H9 (cell line): Measurements from ENCODE around the gene CHRM4. TPM values are rescaled to one million over a fixed set of nuclear protein-coding genes. Genes with fewer than 3 reads are reported as not detected.

Source experiments
- DNase-seq: peaks from one replicate; pipeline ENCODE4 v3.0.0-alpha.2; 2017
- H2AFZ ChIP-seq: one replicate; pipeline ENCODE4 v1.6.1; 2013; ENCODE audit warnings: mild to moderate bottlenecking, low read length, control low read depth, moderate library complexity
- H2AK5ac ChIP-seq: 2 replicates; pipeline ENCODE4 v1.6.1; 2013; ENCODE audit warnings: low read length, control low read depth, mixed read lengths; ENCODE audit not compliant: insufficient read length
- H2BK120ac ChIP-seq: one replicate; pipeline ENCODE4 v1.6.1; 2013; ENCODE audit warnings: low read depth, mild to moderate bottlenecking, low read length, control low read depth, inconsistent platforms; ENCODE audit not compliant: poor library complexity, severe bottlenecking
- H2BK12ac ChIP-seq: 2 replicates; pipeline ENCODE4 v1.6.1; 2013; ENCODE audit warnings: low read length, control low read depth, mixed read lengths, low read depth; ENCODE audit not compliant: insufficient read length
- H2BK15ac ChIP-seq: 2 replicates; pipeline ENCODE4 v1.6.1; 2013; ENCODE audit warnings: low read depth, low read length, control low read depth
- H2BK20ac ChIP-seq: one replicate; pipeline ENCODE4 v1.6.1; 2013; ENCODE audit warnings: low read depth, mild to moderate bottlenecking, low read length, control low read depth, inconsistent platforms; ENCODE audit not compliant: poor library complexity, severe bottlenecking
- H2BK5ac ChIP-seq: 2 replicates; pipeline ENCODE4 v1.6.1; 2013; ENCODE audit warnings: low read length, control low read depth, mixed read lengths; ENCODE audit not compliant: insufficient read length
- H3K14ac ChIP-seq: 2 replicates; pipeline ENCODE4 v1.6.1; 2013; ENCODE audit warnings: low read length, control low read depth; ENCODE audit not compliant: insufficient read depth
- H3K18ac ChIP-seq: 2 replicates; pipeline ENCODE4 v1.6.1; 2013; ENCODE audit warnings: low read depth, mild to moderate bottlenecking, mixed read lengths, low read length, control low read depth; ENCODE audit not compliant: insufficient read length
- H3K23ac ChIP-seq: 2 replicates; pipeline ENCODE4 v1.6.1; 2013; ENCODE audit warnings: low read length, control low read depth, mixed read lengths, low read depth; ENCODE audit not compliant: insufficient read length
- H3K23me2 ChIP-seq: 2 replicates; pipeline ENCODE4 v1.6.1; 2013; ENCODE audit warnings: low read depth, mild to moderate bottlenecking, mixed read lengths, low read length, control low read depth; ENCODE audit not compliant: insufficient read length, poor library complexity, severe bottlenecking
- H3K27ac ChIP-seq: 2 replicates; pipeline ENCODE4 v1.5.1; 2013; ENCODE audit warnings: low read length, control low read depth, mixed read lengths, low read depth; ENCODE audit not compliant: insufficient read length
- H3K27me3 ChIP-seq: 2 replicates; pipeline ENCODE4 v1.6.1; 2013; ENCODE audit warnings: low read length, control low read depth, inconsistent platforms; ENCODE audit not compliant: insufficient read depth
- H3K4ac ChIP-seq: 2 replicates; pipeline ENCODE4 v1.6.1; 2013; ENCODE audit warnings: low read depth, mild to moderate bottlenecking, control low read depth, inconsistent platforms, low read length, moderate library complexity
- H3K4me1 ChIP-seq: 2 replicates; pipeline ENCODE4 v1.6.1; 2013; ENCODE audit warnings: low read length, control low read depth, inconsistent platforms; ENCODE audit not compliant: insufficient read depth
- H3K4me2 ChIP-seq: 2 replicates; pipeline ENCODE4 v1.6.1; 2013; ENCODE audit warnings: low read length, control low read depth, mixed read lengths; ENCODE audit not compliant: insufficient read length, insufficient read depth
- H3K56ac ChIP-seq: 2 replicates; pipeline ENCODE4 v1.6.1; 2013; ENCODE audit warnings: low read depth, mild to moderate bottlenecking, mixed read lengths, low read length, control low read depth; ENCODE audit not compliant: insufficient read length
- H3K79me1 ChIP-seq: 2 replicates; pipeline ENCODE4 v1.6.1; 2013; ENCODE audit warnings: low read depth, mild to moderate bottlenecking, moderate library complexity, low read length, control low read depth, inconsistent platforms; ENCODE audit not compliant: insufficient read depth, poor library complexity, severe bottlenecking
- H3K79me2 ChIP-seq: 2 replicates; pipeline ENCODE4 v1.6.1; 2013; ENCODE audit warnings: low read length, control low read depth, inconsistent platforms; ENCODE audit not compliant: insufficient read depth
- H3K9ac ChIP-seq: 2 replicates; pipeline ENCODE4 v1.6.1; 2013; ENCODE audit warnings: low read length, control low read depth, mixed read lengths; ENCODE audit not compliant: insufficient read length; ENCODE audit errors: extremely low read depth
- H3K9me3 ChIP-seq: one replicate; pipeline ENCODE4 v1.6.1; 2013; ENCODE audit warnings: low read depth, low read length, inconsistent platforms; ENCODE audit not compliant: control insufficient read depth
- H3T11ph ChIP-seq: one replicate; pipeline ENCODE4 v1.6.1; 2013; ENCODE audit warnings: mild to moderate bottlenecking, low read length, control low read depth, inconsistent platforms
- H4K20me1 ChIP-seq: one replicate; pipeline ENCODE4 v1.6.1; 2013; ENCODE audit not compliant: control insufficient read depth, insufficient read length, insufficient read depth
- H4K5ac ChIP-seq: 2 replicates; pipeline ENCODE4 v1.6.1; 2013; ENCODE audit warnings: low read depth, mild to moderate bottlenecking, mixed read lengths, low read length, control low read depth; ENCODE audit not compliant: insufficient read length
- H4K8ac ChIP-seq: replicated peaks from 2 replicates; pipeline ENCODE4 v1.6.1; 2013; ENCODE audit warnings: low read length, control low read depth, mixed read lengths, low read depth; ENCODE audit not compliant: insufficient read length
- H4K91ac ChIP-seq: 2 replicates; pipeline ENCODE4 v1.6.1; 2013; ENCODE audit warnings: low read depth, mild to moderate bottlenecking, moderate library complexity, mixed read lengths, low read length, control low read depth; ENCODE audit not compliant: insufficient read length
- H3K27ac Mint-ChIP-seq, 3 experiments: 2 replicates in 2 of 3; 3 replicates in 1 of 3; pipeline ENCODE4 v1.8.0; 2020 to 2021; ENCODE audit warnings: mixed read lengths in 3 of 3, mild to moderate bottlenecking in 1 of 3, moderate library complexity in 1 of 3
- H3K27me3 Mint-ChIP-seq: 2 replicates; pipeline ENCODE4 v1.8.0; 2021; ENCODE audit warnings: low read depth, mild to moderate bottlenecking, moderate library complexity, mixed read lengths
- H3K36me3 Mint-ChIP-seq, 3 experiments: 2 replicates in 2 of 3; 3 replicates in 1 of 3; pipeline ENCODE4 v1.8.0; 2020 to 2021; ENCODE audit warnings: low read depth in 3 of 3, mixed read lengths in 3 of 3; ENCODE audit not compliant: insufficient read depth in 1 of 3
- H3K4me1 Mint-ChIP-seq, 2 experiments: 2 replicates each; pipeline ENCODE4 v1.8.0; 2020; ENCODE audit warnings: mixed read lengths in 2 of 2
- H3K4me3 Mint-ChIP-seq, 2 experiments: 2 replicates in 1 of 2; 3 replicates in 1 of 2; pipeline ENCODE4 v1.8.0; 2020 to 2021; ENCODE audit warnings: mild to moderate bottlenecking in 2 of 2, mixed read lengths in 2 of 2, moderate library complexity in 1 of 2
- H3K9me3 Mint-ChIP-seq, 2 experiments: 2 replicates in 1 of 2; 3 replicates in 1 of 2; pipeline ENCODE4 v1.8.0; 2020; ENCODE audit warnings: mild to moderate bottlenecking in 2 of 2, mixed read lengths in 2 of 2, moderate library complexity in 1 of 2
- CTCF ChIP-seq: fragments of 200-600 bp; sonication (generic); conservative IDR thresholded peaks from 3 replicates; pipeline ENCODE4 v1.8.0; 2021; ENCODE audit warnings: antibody characterized with exemption, mild to moderate bottlenecking
- WGBS: extraction: QIAGEN DNeasy Blood & Tissue Kit; methylation state at CpG from one replicate; pipeline ENCODE4 v1.1.7; 2013; ENCODE audit warnings: missing lambda C conversion rate, low lambda C conversion rate, mixed read lengths; ENCODE audit not compliant: insufficient read length; ENCODE audit errors: extremely low coverage; 5-methylcytosine and 5-hydroxymethylcytosine counted together
- total RNA-seq: library from RNA; stranded (reverse); gene quantifications from 2 replicates; pipeline ENCODE4 v1.2.1, GENCODE V29; 2021

The CHRM4 gene
- total RNA-seq, 1 experiment from 2014 or later, result 1.0 TPM

- no peak overlapping the region for H2AFZ ChIP-seq
- H2BK20ac ChIP-seq, result no peak overlapping the region
- no peaks in the 10 kb centered on the region for H3K23me2 ChIP-seq
- H3K79me2 ChIP-seq, result no peaks in the 10 kb centered on the region
- no peak overlapping the region for H3K4ac ChIP-seq
- H3K36me3 Mint-ChIP-seq, result peaks cover 10 to 38% (median 33%) of the 10 kb centered on the region in 3 experiments; a peak in 6 of 7 replicates
- peaks cover 14 to 27% of the 10 kb centered on the region in 2 experiments for H3K4me1 Mint-ChIP-seq
- no peak overlapping the region for H3K23ac ChIP-seq
- no peak overlapping the region for H3T11ph ChIP-seq
- no peak overlapping the region for H2BK12ac ChIP-seq
- no peak overlapping the region for H3K18ac ChIP-seq
- H3K56ac ChIP-seq, result no peak overlapping the region
- no peak overlapping the region for H2BK15ac ChIP-seq
- no peaks in the 10 kb centered on the region for H3K9me3 ChIP-seq
- H4K20me1 ChIP-seq, result no peaks in the 10 kb centered on the region
- no peak overlapping the region for H3K14ac ChIP-seq
- H4K5ac ChIP-seq, result no peak overlapping the region
- H2BK5ac ChIP-seq, result no peak overlapping the region
- H2BK120ac ChIP-seq, result no peak overlapping the region
- H3K79me1 ChIP-seq, result no peaks in the 10 kb centered on the region
- H3K27me3 ChIP-seq, result no peaks in the 10 kb centered on the region
- DNase-seq, result peak; percentile 91
- H3K27me3 Mint-ChIP-seq, result no peaks in the 10 kb centered on the region
- no peak overlapping the region for H3K4me2 ChIP-seq
- H3K27ac ChIP-seq, result no peak overlapping the region
- H4K8ac ChIP-seq, result no peak overlapping the region
- peak overlapping the region in 1 of 2 experiments; percentile 12; a peak in 1 of 5 replicates for H3K4me3 Mint-ChIP-seq
- peak overlapping the region in 2 of 3 experiments; percentile 88 to 91; a peak in 2 of 7 replicates for H3K27ac Mint-ChIP-seq
- H2AK5ac ChIP-seq, result no peak overlapping the region
- H3K9ac ChIP-seq, result no peak overlapping the region
- H4K91ac ChIP-seq, result no peak overlapping the region
- peak; percentile 91 for TF ChIP-seq CTCF
- no peaks in the 10 kb centered on the region for H3K9me3 Mint-ChIP-seq
- H3K4me1 ChIP-seq, result peaks cover 3% of the 10 kb centered on the region; the same call in 1 of the 2 replicates
- WGBS, result no CpG with 5 or more reads among the region's 25 CpGs
These were observed 22.0 kb downstream of the CHRM4 start for GRCh38 chr11:46369458-46370152.
